NCI-H345 treated with DMSO at 0.1 percent for 48 hours (cell line): ENCODE data around the gene ACTR3C.
"Not testable (repeated sequence)": the region's sequence is repeated elsewhere in the genome, so short reads cannot be mapped to it uniquely, and the experiment has no call there.

ENCODE experiments used
- DNase-seq: peaks from one replicate; lab custom pipeline; 2025; ENCODE audit not compliant: unreplicated experiment; lab: John Stamatoyannopoulos, UW

Gene ACTR3C

DNA sequence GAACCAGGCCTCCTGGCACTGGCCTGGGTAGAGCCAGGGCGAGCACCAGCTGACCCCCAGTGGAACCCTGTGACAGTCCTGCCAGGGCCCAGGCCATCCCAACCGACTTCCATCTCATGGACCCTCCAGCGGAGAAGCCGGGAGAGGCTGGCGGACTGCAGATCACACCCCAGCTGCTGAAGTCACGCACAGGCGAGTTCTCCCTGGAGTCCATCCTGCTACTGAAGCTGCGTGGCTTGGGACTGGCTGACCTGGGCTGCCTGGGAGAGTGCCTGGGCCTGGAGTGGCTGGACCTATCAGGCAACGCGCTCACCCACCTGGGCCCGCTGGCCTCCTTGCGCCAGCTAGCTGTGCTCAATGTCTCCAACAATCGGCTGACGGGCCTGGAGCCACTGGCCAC lies 13.4 kb upstream of the ACTR3C start:
- DNase-seq: no peak

DNA sequence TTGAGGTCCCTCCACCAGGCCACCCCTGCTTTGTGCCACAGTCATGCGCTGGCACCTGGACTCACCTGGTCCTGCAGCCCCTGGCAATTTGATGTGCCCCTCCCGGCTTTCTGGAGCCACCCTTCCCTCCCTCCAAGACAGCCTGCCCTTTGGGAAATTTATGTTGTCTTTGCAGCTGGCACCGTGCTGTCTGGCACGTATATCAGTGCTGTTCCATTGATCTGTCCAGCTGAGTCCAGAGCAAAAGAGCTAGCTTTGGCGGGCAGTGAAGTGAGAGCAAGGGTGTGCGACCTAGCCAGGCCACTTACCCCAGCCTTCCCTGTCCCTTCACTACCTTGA lies 12.4 kb upstream of the ACTR3C start:
- DNase-seq: no peak

GRCh38 chr7:150335108-150335773 lies 11.9 kb upstream of the ACTR3C start:
- DNase-seq: no peak

GRCh38 chr7:150334108-150334507 lies 10.8 kb upstream of the ACTR3C start:
- DNase-seq: no peak

DNA sequence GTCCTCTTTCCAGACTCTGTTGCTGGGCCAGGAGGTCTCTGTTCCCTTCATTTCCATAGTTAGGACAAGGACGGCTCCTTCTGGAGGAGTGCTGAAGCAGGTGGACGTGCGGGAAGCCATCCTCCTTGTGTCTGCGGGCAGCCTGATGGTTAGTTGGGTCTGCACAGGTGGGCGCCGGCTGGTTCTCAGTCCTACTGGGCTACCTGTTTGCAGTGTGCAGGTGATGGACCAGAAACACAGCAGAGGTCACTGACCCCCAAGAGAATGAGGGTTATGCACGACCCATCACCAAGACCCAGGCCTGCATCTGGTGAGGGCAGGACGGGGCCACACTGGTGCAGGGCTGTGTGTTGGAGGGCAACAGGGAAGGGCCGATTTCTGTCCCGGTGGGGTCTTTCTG lies 10.3 kb upstream of the ACTR3C start:
- DNase-seq: no peak

DNA sequence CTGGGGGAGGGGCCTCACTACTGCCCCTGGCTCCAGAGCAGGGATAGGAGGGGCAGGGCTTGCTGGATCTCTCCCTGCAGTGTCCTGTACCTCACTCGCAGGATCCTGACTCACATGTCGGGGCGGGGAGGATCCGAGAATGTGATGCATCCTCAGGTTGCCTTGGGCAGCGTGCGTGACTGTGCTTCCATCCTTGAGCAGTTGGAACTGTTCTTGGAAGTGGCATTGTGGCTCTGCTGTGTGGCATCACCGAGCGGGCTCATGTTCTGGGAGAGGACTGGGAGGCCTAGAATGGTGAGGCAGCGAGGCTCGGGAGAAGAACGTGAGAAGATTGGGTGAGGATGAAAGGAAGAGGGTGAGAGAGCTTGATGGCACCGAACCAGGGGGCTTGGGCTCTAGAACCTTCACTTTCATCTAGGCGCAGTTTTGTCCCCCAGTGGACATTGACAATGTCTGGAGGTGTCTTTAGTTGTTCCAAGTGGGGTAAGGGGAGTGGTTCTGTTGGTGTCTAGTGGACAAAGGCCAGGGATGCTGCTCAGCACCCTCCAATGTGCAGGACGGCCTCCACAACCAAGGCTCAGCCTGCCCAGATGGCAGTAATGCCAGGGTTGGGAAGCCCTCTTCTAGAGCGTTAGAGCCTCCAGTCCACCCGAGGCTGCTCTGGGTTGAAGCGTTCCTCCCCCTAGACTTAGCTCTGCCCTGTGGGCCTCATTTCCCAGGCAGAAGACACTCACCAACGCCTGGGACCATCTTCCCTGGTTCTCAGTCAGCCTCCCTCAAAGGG lies 9.7 kb upstream of the ACTR3C start:
- no peak for DNase-seq

DNA sequence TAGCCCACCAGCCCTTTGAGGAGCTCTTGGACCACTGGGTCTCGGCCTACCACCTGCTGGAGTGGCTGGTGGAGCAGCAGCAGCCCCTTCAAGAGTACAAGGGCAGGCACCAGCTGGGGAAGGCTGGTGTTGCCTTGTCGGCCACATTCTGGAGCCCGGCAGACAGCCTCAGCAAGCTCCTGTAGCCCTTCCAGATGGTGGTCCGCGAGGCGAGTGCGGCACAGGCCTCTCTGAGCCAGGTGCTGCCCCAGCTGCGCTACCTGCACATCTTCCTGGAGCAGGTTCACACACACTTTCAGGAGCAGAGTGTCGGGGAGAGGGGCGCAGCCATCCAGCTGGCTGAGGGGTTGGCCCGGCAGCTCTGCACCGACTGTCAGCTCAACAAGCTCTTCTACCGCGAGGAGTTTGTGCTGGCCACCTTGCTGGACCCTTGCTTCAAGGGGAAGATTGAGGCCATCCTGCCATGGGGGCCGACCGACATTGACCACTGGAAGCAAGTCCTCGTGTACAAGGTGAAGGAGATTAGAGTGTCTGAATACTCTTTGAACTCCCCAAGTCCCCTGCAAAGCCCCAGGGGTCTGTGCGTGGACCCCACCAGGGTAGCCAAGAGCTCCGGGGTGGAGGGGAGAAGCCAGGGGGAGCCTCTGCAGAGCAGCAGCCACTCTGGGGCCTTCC lies 7.0 kb upstream of the ACTR3C start:
- DNase-seq: no peak

- DNase-seq: no peak
Observed at GRCh38 chr7:150329331-150330120, 6.2 kb upstream of the ACTR3C start.

GRCh38 chr7:150327308-150327707 lies 4.0 kb upstream of the ACTR3C start:
- no peak for DNase-seq

DNA sequence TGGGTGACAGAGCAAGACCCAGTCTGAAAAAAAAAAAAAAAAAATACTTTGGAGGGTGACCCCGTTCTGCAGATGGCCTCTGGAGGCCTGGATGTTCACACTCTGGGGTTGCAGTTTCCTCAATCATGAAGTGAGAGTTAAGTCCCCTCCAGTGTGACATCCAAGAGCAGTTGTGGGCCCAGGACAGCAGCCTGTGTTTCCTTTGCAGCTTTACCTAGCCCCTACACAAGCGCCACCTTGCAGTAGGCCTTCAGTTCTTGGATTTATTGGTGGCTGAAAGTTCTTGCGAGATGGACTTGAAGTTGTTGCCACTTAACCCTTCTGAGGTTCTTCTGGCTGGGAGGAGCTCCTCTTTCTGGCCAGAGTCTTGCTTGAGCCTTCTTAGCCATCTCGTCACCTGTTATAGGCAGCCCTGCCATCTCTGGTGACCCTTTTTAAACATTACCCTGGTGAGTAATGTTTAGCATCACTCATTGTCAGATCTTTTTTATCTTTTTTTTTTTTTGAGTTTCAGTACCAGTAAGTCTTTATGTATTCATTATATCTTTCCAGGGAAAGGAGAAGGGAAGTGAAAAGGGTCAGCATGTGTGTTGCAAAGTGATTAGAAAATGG lies 3.4 kb upstream of the ACTR3C start:
- no peak for DNase-seq

GRCh38 chr7:150325901-150326300 lies 2.6 kb upstream of the ACTR3C start:
- DNase-seq: no peak

DNA sequence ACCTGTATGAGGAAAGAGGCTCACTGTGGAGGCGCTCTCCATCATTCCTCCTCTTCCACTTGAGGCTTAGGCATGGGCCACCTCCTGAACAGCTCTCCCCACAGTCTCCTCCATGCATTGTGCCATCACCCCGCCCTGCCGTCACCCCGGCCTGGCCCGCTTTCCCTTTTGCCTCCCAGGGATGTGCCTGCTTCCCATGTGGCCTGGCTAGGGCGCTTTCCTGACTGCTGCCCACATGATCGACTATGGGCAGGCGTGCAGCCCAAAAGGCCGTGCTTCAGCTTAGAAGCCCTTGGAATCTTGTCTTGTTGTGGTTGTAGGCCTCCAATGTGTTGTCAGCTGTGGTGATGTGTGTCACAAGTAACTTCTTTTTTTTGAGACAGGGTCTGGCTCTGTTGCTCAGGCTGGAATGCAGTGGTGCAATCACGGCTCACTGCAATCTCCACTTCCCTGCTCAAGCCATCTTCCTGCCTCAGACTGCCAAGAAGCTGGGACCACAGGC lies 1.8 kb upstream of the ACTR3C start:
- DNase-seq: no peak

- no peak for DNase-seq
Observed at GRCh38 chr7:150324373-150324961, 1.1 kb upstream of the ACTR3C start.

GRCh38 chr7:150323682-150324372 lies 482 bp upstream of the ACTR3C start:
- peak; percentile 17 for DNase-seq

- no peak for DNase-seq
Observed at GRCh38 chr7:150322114-150322832, 1.1 kb downstream of the ACTR3C start.

DNA sequence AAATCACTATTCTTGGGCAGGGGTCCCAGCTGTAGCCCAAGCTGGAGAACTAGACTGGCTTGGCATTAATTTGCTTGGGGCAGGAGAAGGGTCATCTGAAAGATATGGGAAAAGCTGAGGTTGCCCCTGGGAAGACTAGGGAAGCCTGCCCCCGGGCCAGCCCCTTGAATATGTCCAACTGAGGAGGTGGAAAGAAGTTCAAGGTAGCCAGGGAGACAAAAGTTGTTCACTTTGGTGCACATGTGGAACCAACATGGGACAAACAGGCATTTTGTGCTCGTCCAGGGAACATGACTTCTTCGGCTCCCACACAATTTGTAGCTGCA lies 1.6 kb downstream of the ACTR3C start:
- no peak for DNase-seq

DNA sequence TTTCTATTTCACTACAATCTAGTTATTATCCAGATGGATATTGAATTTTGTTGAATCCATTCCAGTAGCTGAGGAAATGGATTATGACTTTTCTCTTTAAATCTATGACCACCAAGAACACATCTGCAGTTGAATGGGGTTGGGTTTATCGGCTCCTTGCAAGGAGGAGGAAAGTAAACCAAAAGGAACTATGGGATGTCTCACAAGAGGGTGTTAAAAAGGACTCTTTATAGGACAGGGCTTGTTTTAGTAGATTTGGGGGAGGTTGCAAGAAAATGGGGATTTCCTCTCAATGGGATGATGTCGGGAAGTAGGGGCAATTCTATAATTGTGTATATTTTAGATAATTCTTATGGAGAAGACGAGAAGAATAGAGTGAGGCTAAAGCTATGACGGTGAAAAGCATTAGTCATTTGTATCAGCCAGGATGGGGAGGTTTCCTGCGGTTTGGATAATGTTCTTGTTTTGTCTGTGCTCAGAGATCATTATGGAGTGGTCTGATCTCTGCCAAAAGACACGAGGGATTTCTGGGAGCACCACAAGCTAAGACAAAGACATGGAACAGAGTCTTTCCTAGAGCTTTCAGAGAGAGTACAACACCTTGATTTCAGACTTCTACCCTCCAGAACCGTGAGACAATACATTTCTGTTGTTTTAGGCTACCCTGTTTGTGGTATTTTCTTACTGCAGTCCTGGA lies 5.4 kb downstream of the ACTR3C start:
- DNase-seq: no peak

DNA sequence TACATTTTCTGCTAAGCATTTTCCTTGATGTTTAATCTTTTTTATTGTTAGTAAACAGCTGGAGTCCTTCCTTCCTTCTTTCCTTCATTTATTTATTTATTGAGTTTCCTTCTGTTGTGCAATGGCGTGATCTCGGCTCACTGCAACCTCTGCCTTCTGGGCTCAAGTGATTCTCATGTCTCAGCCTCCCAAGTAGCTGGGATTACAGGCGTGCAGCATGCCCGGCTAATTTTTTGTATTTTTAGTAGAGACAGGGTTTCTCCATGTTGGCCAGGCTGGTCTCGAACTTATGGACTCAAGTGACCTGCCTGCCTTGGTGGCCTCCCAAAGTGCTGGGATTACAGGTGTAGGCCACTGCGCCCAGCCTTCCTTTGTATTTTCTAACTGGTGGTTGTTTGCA lies 6.4 kb downstream of the ACTR3C start:
- DNase-seq: not testable (repeated sequence)
